HUES6 (cell line): ENCODE results near the gene RBM26.

Experiments used
- H3K27ac ChIP-seq: 2 replicates; pipeline ENCODE4 v1.7.0; 2013; ENCODE audit warnings: low read depth, mild to moderate bottlenecking, low read length, inconsistent platforms
- H3K27me3 ChIP-seq: 2 replicates; pipeline ENCODE4 v1.6.1; 2013; ENCODE audit warnings: low read length; ENCODE audit not compliant: control insufficient read depth, insufficient read depth
- H3K36me3 ChIP-seq: 2 replicates; pipeline ENCODE4 v1.6.1; 2013; ENCODE audit warnings: low read length; ENCODE audit not compliant: control insufficient read depth, insufficient read depth
- H3K4me1 ChIP-seq: 2 replicates; pipeline ENCODE4 v1.6.1; 2013; ENCODE audit warnings: low read length; ENCODE audit not compliant: control insufficient read depth, insufficient read depth
- H3K4me3 ChIP-seq: 2 replicates; pipeline ENCODE4 v1.5.1; 2013; ENCODE audit warnings: low read depth, low read length
- H3K9ac ChIP-seq: one replicate; pipeline ENCODE4 v1.6.1; 2013; ENCODE audit warnings: mild to moderate bottlenecking, low read length
- H3K9me3 ChIP-seq: 2 replicates; pipeline ENCODE4 v1.6.1; 2013; ENCODE audit warnings: low read depth, low read length; ENCODE audit not compliant: control insufficient read depth, insufficient read depth

The RBM26 gene

DNA sequence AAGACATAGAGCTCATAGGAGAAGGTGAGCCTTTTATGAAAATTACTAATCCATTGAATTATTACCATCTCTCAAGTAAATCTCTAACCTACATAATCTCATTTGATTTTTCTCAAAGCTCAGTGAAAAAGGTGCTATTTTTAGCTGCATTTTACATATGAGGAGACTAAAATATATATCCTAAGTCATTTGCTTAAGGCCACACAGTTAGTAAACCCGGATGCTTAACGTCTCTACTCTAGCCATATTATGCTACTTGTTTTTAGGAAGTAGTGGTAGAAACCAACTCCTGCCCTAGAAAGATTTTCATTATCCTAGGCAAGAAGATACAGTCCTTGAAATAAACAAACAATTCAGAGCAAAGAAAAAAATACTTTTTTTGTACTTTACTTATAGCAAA is 108.9 kb downstream of the RBM26 start:
- Histone ChIP-seq H3K4me3 (no peak overlapping the region), H3K9me3 (peaks cover 27% of the 10 kb centered on the region), H3K4me1 (no peaks in the 10 kb centered on the region), H3K27ac (no peak overlapping the region), H3K9ac (no peak overlapping the region), H3K36me3 (no peaks in the 10 kb centered on the region), H3K27me3 (no peaks in the 10 kb centered on the region)

DNA sequence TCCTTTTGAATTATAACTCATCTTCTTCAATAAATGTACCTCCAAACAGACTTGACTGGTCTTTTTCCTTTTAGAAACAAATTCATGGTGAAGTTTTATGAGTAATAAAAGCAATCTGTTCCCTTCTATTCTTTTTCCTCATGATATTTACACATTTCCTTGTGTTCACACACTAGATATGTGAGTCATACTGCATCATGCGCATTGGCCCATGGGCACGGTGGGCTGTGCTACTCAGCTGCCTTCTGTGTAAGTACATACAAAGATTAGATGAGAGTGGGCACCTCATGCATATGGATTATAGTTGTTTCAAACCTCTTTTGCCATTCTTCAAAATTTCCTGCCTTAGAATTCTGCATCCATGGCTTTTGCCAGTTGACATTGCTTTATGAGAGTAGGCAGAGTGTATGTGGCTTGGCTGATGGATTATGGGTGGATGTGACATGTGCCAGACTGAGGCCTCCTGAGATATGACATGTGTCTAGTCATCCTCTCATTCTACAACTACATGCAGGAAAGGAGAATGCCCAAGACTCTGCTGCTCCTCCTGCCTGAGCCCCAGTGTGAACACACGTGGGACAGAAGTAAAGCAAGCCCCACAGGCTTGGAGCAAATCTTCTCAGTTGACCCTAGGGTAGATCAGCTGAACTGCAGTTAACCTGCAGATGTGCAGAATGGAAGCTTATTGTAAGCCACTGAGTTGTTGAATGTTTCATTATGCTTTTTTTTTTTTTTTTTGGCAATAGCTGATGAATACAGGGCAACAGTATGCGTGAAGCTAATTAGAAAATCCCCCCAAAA is 109.9 kb downstream of the RBM26 start:
- H3K27me3 ChIP-seq: no peaks in the 10 kb centered on the region
- no peaks in the 10 kb centered on the region for H3K36me3 ChIP-seq
- peaks cover 27% of the 10 kb centered on the region for H3K9me3 ChIP-seq
- H3K4me3 ChIP-seq: no peak overlapping the region
- H3K9ac ChIP-seq: no peak overlapping the region
- no peak overlapping the region for H3K27ac ChIP-seq
- no peaks in the 10 kb centered on the region for H3K4me1 ChIP-seq

DNA sequence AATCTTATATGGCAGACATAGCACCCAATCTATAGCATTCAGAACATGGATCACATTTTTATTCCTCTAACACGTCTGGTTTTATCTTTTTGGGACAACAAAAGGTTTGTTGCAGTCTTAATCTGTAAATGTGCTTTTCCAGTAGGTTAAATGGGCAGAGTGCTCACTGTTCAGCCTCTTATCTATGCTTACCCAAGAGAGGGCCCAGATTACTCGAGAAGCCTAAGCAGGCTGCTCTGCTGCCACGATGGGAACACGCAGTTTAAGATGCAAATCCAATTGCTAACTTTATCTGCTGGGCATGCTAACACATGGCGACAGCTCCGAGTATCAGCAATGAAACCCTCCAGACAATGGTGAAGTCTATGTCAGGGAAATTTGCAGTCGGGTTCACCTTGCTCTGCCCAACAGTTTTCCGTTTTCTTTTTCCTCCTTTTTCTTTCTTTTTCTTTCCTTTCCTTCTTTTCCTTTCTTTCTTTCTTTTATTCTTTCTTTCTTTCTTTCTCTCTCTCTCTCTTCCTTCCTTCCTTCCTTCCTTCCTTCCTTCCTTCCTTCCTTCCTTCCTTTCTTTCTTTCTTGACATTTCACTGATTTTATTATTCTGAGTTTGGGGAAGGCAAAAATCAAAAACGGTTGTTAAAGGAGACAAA is 115.3 kb downstream of the RBM26 start:
- no peak overlapping the region for H3K27ac ChIP-seq
- H3K4me3 ChIP-seq: no peak overlapping the region

GRCh38 chr13:79289571-79289970 is 116.5 kb downstream of the RBM26 start:
- no peak overlapping the region for H3K4me3 ChIP-seq

More for the DNA sequence above, 115.3 kb downstream of the RBM26 start:
- H3K4me1 ChIP-seq: peaks cover 26% of the 10 kb centered on the region
- H3K9ac ChIP-seq: no peak overlapping the region
- H3K27me3 ChIP-seq: no peaks in the 10 kb centered on the region
- no peaks in the 10 kb centered on the region for H3K36me3 ChIP-seq
- H3K9me3 ChIP-seq: no peaks in the 10 kb centered on the region

GRCh38 chr13:79287939-79288795 is 117.9 kb downstream of the RBM26 start:
- H3K36me3 ChIP-seq: no peaks in the 10 kb centered on the region; the same call in 1 of the 2 replicates
- H3K9ac ChIP-seq: no peak overlapping the region
- H3K4me3 ChIP-seq: peak overlapping the region; percentile 22
- H3K27me3 ChIP-seq: no peaks in the 10 kb centered on the region
- no peaks in the 10 kb centered on the region for H3K9me3 ChIP-seq
- H3K4me1 ChIP-seq: peaks cover 26% of the 10 kb centered on the region
- peak overlapping the region; percentile 49; the same call in 1 of the 2 replicates for H3K27ac ChIP-seq

More at GRCh38 chr13:79289571-79289970, 116.5 kb downstream of the RBM26 start:
- no peaks in the 10 kb centered on the region for H3K9me3 ChIP-seq
- H3K27ac ChIP-seq: no peak overlapping the region
- H3K27me3 ChIP-seq: no peaks in the 10 kb centered on the region
- H3K9ac ChIP-seq: no peak overlapping the region
- H3K4me1 ChIP-seq: peaks cover 26% of the 10 kb centered on the region
- no peaks in the 10 kb centered on the region; the same call in 1 of the 2 replicates for H3K36me3 ChIP-seq

DNA sequence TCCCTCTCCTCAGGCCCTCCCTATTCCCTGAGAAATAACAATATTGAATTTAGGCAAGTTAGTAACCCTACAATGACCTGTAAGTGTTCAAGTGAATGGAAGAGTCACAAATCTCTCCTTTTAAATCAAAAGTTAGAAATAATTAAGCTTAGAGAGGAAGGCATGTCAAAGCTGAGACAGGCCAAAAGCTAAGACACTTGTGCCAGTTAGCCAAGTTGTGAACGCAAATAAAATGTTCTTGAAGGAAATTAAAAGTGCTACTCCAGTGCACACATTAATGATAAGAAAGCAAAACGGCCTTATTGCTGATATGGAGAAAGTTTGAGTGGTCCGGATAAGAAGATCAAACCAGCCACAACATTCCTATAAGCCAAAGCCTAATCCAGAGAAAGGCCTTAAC is 120.9 kb downstream of the RBM26 start:
- no peak overlapping the region for H3K9ac ChIP-seq

DNA sequence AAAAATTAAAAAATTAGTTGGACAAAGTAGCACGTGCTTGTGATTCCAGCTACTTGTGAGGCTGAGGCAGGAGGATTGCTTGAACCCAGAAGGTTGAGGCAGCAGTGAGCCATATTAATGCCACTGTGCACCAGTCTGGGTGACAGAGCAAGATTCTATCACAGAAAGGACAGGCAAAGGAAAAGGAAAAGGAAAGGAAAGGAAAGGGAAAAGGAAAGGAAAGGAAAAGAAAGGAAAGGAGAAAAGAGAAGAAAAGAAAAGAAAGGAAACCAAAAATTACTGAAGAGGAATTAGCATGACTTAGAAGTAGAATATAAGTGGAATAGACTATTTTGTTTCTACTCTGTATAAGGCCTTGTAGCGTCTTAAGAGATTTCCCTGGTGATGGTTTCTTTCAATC is 122.3 kb downstream of the RBM26 start:
- Histone ChIP-seq H3K27me3 (no peaks in the 10 kb centered on the region), H3K36me3 (peaks cover 5% of the 10 kb centered on the region; the same call in 1 of the 2 replicates)

More for the DNA sequence above, 120.9 kb downstream of the RBM26 start:
- H3K4me3 ChIP-seq: no peak overlapping the region
- no peaks in the 10 kb centered on the region for H3K9me3 ChIP-seq
- no peaks in the 10 kb centered on the region for H3K27me3 ChIP-seq
- peaks cover 49% of the 10 kb centered on the region for H3K4me1 ChIP-seq
- no peak overlapping the region for H3K27ac ChIP-seq
- H3K36me3 ChIP-seq: peaks cover 2% of the 10 kb centered on the region; the same call in 1 of the 2 replicates

DNA sequence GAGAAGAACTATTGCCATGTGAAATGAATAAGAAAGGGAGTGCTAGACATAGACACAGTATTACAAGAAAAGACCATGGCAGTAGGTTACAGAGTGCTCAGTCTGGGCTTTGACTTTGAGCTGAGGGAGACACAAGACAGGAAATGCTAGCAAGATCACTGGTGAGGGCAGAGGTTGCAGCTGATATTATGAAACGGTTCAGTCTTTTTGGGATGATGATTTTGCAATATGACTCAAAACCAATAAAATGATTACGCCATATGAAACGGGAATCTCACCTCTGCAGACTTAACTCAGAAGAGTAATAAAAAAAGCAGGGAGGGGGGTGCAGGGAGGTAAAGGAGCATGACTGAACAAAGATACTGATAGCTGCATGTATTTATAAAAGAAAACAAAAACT is 123.1 kb downstream of the RBM26 start:
- H3K4me3 ChIP-seq: no peak overlapping the region
- no peak overlapping the region for H3K9ac ChIP-seq
- H3K27me3 ChIP-seq: no peaks in the 10 kb centered on the region
- H3K27ac ChIP-seq: no peak overlapping the region; the same call in 1 of the 2 replicates
- no peaks in the 10 kb centered on the region for H3K9me3 ChIP-seq
- H3K4me1 ChIP-seq: peaks cover 46% of the 10 kb centered on the region
- peaks cover 5% of the 10 kb centered on the region; the same call in 1 of the 2 replicates for H3K36me3 ChIP-seq

More for the DNA sequence above, 122.3 kb downstream of the RBM26 start:
- Histone ChIP-seq H3K27ac (no peak overlapping the region), H3K4me3 (no peak overlapping the region), H3K4me1 (peaks cover 54% of the 10 kb centered on the region), H3K9ac (no peak overlapping the region), H3K9me3 (no peaks in the 10 kb centered on the region)

- H3K36me3 ChIP-seq: peaks cover 5% of the 10 kb centered on the region; the same call in 1 of the 2 replicates
- H3K27me3 ChIP-seq: no peaks in the 10 kb centered on the region
- no peaks in the 10 kb centered on the region for H3K9me3 ChIP-seq
- peak overlapping the region; percentile 42; the same call in 1 of the 2 replicates for H3K27ac ChIP-seq
- H3K9ac ChIP-seq: no peak overlapping the region
- peaks cover 42% of the 10 kb centered on the region for H3K4me1 ChIP-seq
- H3K4me3 ChIP-seq: no peak overlapping the region
Measured at GRCh38 chr13:79282508-79282907, 123.5 kb downstream of the RBM26 start.

DNA sequence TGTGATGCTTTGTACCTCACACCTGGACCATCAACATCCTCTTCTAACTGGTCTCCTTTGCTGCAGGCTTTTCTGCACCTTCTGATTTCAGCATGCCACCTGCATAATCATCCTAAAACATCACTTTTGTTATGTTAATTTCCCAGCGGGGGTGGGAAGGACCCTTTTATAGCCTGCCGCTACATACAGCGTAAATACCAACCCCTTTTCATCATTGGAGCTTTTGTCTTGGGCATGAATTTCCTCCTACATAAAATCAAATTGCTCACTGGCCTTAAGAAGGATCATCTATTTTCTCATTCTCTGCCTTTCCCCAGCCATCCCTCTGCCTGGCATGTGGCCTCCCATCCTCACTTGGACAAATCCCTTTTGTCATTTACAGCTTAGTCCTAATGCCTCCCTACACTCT is 124.7 kb downstream of the RBM26 start:
- Histone ChIP-seq H3K27me3 (no peaks in the 10 kb centered on the region), H3K4me3 (peak overlapping the region; percentile 20; the same call in 1 of the 2 replicates), H3K4me1 (peaks cover 35% of the 10 kb centered on the region), H3K9ac (peak overlapping the region; percentile 66), H3K9me3 (no peaks in the 10 kb centered on the region), H3K27ac (peak overlapping the region; percentile 42; the same call in 1 of the 2 replicates), H3K36me3 (peaks cover 5% of the 10 kb centered on the region; the same call in 1 of the 2 replicates)
